HG02885 (cell line): ENCODE measurements around the gene TMEM63B.
A peak's percentile ranks its signal among the peaks of the same experiment; 100 is the strongest.

Experiments used
- ATAC-seq: cut with Tn5 transposase; IDR thresholded peaks from one replicate; pipeline ENCODE4 v1.9.1; 2021; ENCODE audit warnings: mild to moderate bottlenecking; ENCODE audit not compliant: unreplicated experiment, poor library complexity

Gene TMEM63B

GRCh38 chr6:44115866-44116265 is 11.5 kb upstream of the TMEM63B start:
- ATAC-seq = no peak

GRCh38 chr6:44116641-44117382 is 10.5 kb upstream of the TMEM63B start:
- no peak for ATAC-seq

GRCh38 chr6:44117397-44118128 is 9.8 kb upstream of the TMEM63B start:
- no peak for ATAC-seq

- ATAC-seq = no peak
Observed at GRCh38 chr6:44119704-44120262, 7.6 kb upstream of the TMEM63B start.

- ATAC-seq = no peak
Observed at GRCh38 chr6:44120692-44121443, 6.5 kb upstream of the TMEM63B start.

- no peak for ATAC-seq
Observed at GRCh38 chr6:44122801-44123200, 4.6 kb upstream of the TMEM63B start.

- no peak for ATAC-seq
Observed at GRCh38 chr6:44123544-44123943, 3.8 kb upstream of the TMEM63B start.

- ATAC-seq = peak; percentile 31
Observed at GRCh38 chr6:44126320-44127149, 819 bp upstream of the TMEM63B start.

GRCh38 chr6:44128020-44128917 is 915 bp downstream of the TMEM63B start:
- ATAC-seq = no peak

GRCh38 chr6:44129841-44130322 is 2.5 kb downstream of the TMEM63B start:
- ATAC-seq = no peak

- no peak for ATAC-seq
Observed at GRCh38 chr6:44131892-44132291, 4.5 kb downstream of the TMEM63B start.

GRCh38 chr6:44132476-44132875 is 5.1 kb downstream of the TMEM63B start:
- ATAC-seq = no peak

GRCh38 chr6:44133003-44133931 is 5.9 kb downstream of the TMEM63B start:
- no peak for ATAC-seq

GRCh38 chr6:44133981-44134711 is 6.8 kb downstream of the TMEM63B start:
- ATAC-seq = no peak

- no peak for ATAC-seq
Observed at GRCh38 chr6:44135173-44135758, 7.9 kb downstream of the TMEM63B start.

- ATAC-seq = no peak
Observed at GRCh38 chr6:44135875-44136274, 8.5 kb downstream of the TMEM63B start.
